Smooth muscle cell (in vitro differentiated cells): ENCODE results near the gene GOLGB1. TPM values are rescaled to one million over a fixed set of nuclear protein-coding genes. Genes with fewer than 3 reads are reported as not detected.

ENCODE experiments used
- DNase-seq: peaks from one replicate; lab custom pipeline; 2025; ENCODE audit not compliant: unreplicated experiment; lab: John Stamatoyannopoulos, UW
- H2AFZ ChIP-seq: fragments of 200-600 bp; sonication (generic); 2 replicates; pipeline ENCODE4 v1.6.0; 2016; ENCODE audit warnings: antibody characterized with exemption, low read depth, mild to moderate bottlenecking
- H3F3A ChIP-seq: fragments of 200-600 bp; sonication (generic); 2 replicates; pipeline ENCODE4 v1.6.0; 2017; ENCODE audit warnings: antibody characterized with exemption, low read depth
- H3K27ac ChIP-seq: fragments of 200-600 bp; sonication (generic); 2 replicates; pipeline ENCODE4 v1.5.1; 2016; ENCODE audit warnings: low read depth, mild to moderate bottlenecking
- H3K27me3 ChIP-seq: fragments of 200-600 bp; sonication (generic); 2 replicates; pipeline ENCODE4 v1.6.1; 2016; ENCODE audit warnings: low read depth, mild to moderate bottlenecking
- H3K36me3 ChIP-seq: fragments of 200-600 bp; sonication (generic); 2 replicates; pipeline ENCODE4 v1.5.1; 2016; ENCODE audit warnings: low read depth
- H3K4me1 ChIP-seq: fragments of 200-600 bp; sonication (generic); 2 replicates; pipeline ENCODE4 v1.5.1; 2016; ENCODE audit warnings: low read depth
- H3K4me2 ChIP-seq: fragments of 200-600 bp; sonication (generic); 2 replicates; pipeline ENCODE4 v1.6.0; 2016; ENCODE audit warnings: mild to moderate bottlenecking
- H3K4me3 ChIP-seq: fragments of 200-600 bp; sonication (generic); 2 replicates; pipeline ENCODE4 v1.5.1; 2016; ENCODE audit warnings: mild to moderate bottlenecking
- H3K79me2 ChIP-seq: fragments of 200-600 bp; sonication (generic); 2 replicates; pipeline ENCODE4 v1.6.0; 2016; ENCODE audit warnings: low read depth, mild to moderate bottlenecking
- H3K9ac ChIP-seq: fragments of 200-600 bp; sonication (generic); 2 replicates; pipeline ENCODE4 v1.6.0; 2016; ENCODE audit warnings: low read depth
- H3K9me3 ChIP-seq: fragments of 200-600 bp; sonication (generic); replicated peaks from 2 replicates; pipeline ENCODE4 v1.5.1; 2016; ENCODE audit warnings: low read depth
- H4K20me1 ChIP-seq: fragments of 200-600 bp; sonication (generic); 2 replicates; pipeline ENCODE4 v1.6.0; 2016; ENCODE audit warnings: low read depth
- WGBS: methylation state at CpG from one replicate; pipeline ENCODE4 v1.1.7; 2016; ENCODE audit warnings: low lambda C conversion rate; 5-methylcytosine and 5-hydroxymethylcytosine counted together
- polyA plus RNA-seq: library from polyadenylated mRNA; unstranded; fragments of >200 nt; fragmentation: Nextera tagmentation; extraction: Ambion mirVana; gene quantifications from 2 replicates; pipeline ENCODE4 v1.2.1, GENCODE V29; 2016
- total RNA-seq: library from RNA; depleted of rRNA; stranded (reverse); fragments of >200 nt; gene quantifications from 2 replicates; pipeline ENCODE4 v1.2.3, GENCODE V29; 2014
- TF ChIP-seq, protein P1 (sequence below): fragments of 200-600 bp; sonication (generic); IDR thresholded peaks from 2 replicates; pipeline ENCODE4 v1.5.1; 2017; ENCODE audit warnings: borderline replicate concordance, mild to moderate bottlenecking, antibody characterized with exemption; ENCODE audit not compliant: insufficient read depth, poor library complexity, severe bottlenecking

Gene GOLGB1
- total and polyA plus RNA-seq, 2 experiments from 2014 or later: 41.9 to 68.5 TPM

DNA sequence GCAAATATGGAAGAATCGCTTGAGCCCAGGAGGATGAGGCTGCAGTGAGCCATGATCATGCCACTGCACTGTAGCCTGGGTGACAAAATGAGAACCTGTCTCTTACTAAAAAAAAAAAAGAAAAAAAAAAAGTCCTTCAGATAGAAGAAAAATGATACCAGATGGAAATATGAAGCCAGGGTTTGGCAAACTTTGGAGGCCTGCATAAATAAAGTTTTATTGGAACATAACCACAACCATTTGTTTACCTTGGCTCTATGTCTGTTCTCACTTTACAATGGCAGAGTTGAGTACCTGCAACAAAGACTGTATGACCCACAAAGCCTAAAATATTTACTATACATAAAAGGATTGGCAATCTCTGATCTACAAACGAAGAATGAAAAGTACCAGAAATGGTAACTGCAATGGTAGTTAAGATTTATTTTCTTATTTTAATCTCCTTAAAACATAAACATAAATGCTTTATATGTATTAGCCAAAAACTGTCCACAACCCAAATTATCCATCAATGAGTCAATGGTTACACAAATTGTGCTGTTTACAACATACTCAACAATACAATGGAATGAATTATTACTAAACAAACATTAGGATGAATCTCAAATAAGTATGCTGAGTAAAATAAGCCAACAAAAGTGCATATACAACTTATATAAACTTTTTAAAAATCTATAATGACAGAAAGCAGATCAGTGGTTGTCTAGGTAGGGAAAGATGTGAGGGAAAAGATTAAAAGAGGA is 41.8 kb downstream of the GOLGB1 start:
- DNase-seq: no peak
- Histone ChIP-seq H3K36me3 (peaks cover 33% of the 10 kb centered on the region), H3K9me3 (no peaks in the 10 kb centered on the region)

DNA sequence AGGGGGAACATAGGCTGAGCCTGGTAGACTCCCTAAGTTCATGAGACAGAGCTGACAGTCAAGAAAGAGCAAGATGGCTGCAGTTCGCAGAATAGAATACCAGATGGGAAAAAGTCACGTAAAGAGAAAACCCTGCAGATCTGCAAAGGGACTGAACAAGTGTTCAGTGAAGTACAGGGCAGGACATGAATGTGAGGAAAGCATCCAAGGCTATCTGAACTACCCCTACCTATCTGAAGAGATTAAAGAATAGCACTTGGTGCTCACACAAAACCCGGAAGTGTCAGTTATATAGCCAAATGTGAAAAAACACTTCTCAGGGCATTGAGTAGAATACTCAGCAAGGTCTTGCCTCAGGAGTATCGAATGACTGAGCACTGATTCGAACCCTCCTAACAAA is 44.0 kb downstream of the GOLGB1 start:
- H3K79me2 ChIP-seq: peaks cover 10% of the 10 kb centered on the region
- H4K20me1 ChIP-seq: peaks cover 55% of the 10 kb centered on the region
- TF ChIP-seq, protein P1, sequence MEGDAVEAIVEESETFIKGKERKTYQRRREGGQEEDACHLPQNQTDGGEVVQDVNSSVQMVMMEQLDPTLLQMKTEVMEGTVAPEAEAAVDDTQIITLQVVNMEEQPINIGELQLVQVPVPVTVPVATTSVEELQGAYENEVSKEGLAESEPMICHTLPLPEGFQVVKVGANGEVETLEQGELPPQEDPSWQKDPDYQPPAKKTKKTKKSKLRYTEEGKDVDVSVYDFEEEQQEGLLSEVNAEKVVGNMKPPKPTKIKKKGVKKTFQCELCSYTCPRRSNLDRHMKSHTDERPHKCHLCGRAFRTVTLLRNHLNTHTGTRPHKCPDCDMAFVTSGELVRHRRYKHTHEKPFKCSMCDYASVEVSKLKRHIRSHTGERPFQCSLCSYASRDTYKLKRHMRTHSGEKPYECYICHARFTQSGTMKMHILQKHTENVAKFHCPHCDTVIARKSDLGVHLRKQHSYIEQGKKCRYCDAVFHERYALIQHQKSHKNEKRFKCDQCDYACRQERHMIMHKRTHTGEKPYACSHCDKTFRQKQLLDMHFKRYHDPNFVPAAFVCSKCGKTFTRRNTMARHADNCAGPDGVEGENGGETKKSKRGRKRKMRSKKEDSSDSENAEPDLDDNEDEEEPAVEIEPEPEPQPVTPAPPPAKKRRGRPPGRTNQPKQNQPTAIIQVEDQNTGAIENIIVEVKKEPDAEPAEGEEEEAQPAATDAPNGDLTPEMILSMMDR: no peak
- no peak overlapping the region for H2AFZ ChIP-seq
- WGBS: 98% methylated on average over 5 of the region's 5 CpGs
- H3K4me3 ChIP-seq: no peak overlapping the region
- H3F3A ChIP-seq: no peaks in the 10 kb centered on the region
- H3K9ac ChIP-seq: no peak overlapping the region
- H3K36me3 ChIP-seq: peaks cover 41% of the 10 kb centered on the region
- no peak overlapping the region for H3K4me2 ChIP-seq
- no peaks in the 10 kb centered on the region for H3K9me3 ChIP-seq
- no peak overlapping the region for H3K27ac ChIP-seq
- DNase-seq: no peak
- H3K27me3 ChIP-seq: no peaks in the 10 kb centered on the region
- no peaks in the 10 kb centered on the region for H3K4me1 ChIP-seq

More for the DNA sequence above, 41.8 kb downstream of the GOLGB1 start:
- no peaks in the 10 kb centered on the region for H3K27me3 ChIP-seq
- no peak overlapping the region for H3K4me3 ChIP-seq
- no peak overlapping the region for H3K4me2 ChIP-seq
- TF ChIP-seq, protein P1: no peak
- H3K4me1 ChIP-seq: no peaks in the 10 kb centered on the region
- H2AFZ ChIP-seq: no peak overlapping the region
- no peak overlapping the region for H3K27ac ChIP-seq
- H3K79me2 ChIP-seq: peaks cover 18% of the 10 kb centered on the region
- H4K20me1 ChIP-seq: peaks cover 61% of the 10 kb centered on the region
- H3F3A ChIP-seq: no peaks in the 10 kb centered on the region
- WGBS: 100% methylated on average over 2 of the region's 2 CpGs
- no peak overlapping the region for H3K9ac ChIP-seq

DNA sequence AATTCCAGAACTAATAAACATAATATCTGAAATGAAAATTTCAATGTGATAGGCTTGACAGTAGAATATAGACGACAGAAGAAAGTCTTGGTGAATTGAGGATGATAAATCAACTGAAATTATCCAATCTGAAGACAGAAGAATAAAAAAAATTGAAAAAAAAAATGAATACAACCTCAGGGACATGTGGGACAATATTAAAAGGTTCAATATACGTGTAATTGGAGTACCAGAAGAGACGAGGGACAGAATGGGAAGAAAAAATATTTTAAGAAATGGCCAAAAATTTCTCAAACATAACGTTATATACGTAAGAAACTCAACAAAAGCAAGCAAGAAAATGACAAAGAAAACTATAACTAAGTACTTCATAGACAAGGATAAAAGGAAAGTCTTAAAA is 45.6 kb downstream of the GOLGB1 start:
- H3K79me2 ChIP-seq: peaks cover 5% of the 10 kb centered on the region
- peaks cover 48% of the 10 kb centered on the region for H3K36me3 ChIP-seq

More for the DNA sequence above, 45.6 kb downstream of the GOLGB1 start:
- H3F3A ChIP-seq: no peaks in the 10 kb centered on the region
- TF ChIP-seq, protein P1: no peak
- H2AFZ ChIP-seq: no peak overlapping the region
- no peaks in the 10 kb centered on the region for H3K4me1 ChIP-seq
- H3K9ac ChIP-seq: no peak overlapping the region
- H3K9me3 ChIP-seq: no peaks in the 10 kb centered on the region
- WGBS: 98% methylated on average over 5 of the region's 5 CpGs
- H3K27ac ChIP-seq: no peak overlapping the region
- H3K27me3 ChIP-seq: no peaks in the 10 kb centered on the region
- H3K4me2 ChIP-seq: no peak overlapping the region
- H4K20me1 ChIP-seq: peaks cover 39% of the 10 kb centered on the region
- DNase-seq: no peak
- no peak overlapping the region for H3K4me3 ChIP-seq
